Duodenal mucosa (tissue), 2 donors: ENCODE results near the gene MGAT4A.
"Not testable (repeated sequence)": the region's sequence is repeated elsewhere in the genome, so short reads cannot be mapped to it uniquely, and the experiment has no call there.

Experiments used
- H3K27ac ChIP-seq: one replicate; pipeline ENCODE4 v1.7.0; 2013; ENCODE audit warnings: low read depth, low read length
- H3K27me3 ChIP-seq, 2 donors: one replicate each; pipeline ENCODE4 v1.7.0; 2013; ENCODE audit warnings: low read length in 2 of 2, control low read depth in 1 of 2; ENCODE audit not compliant: insufficient read depth in 2 of 2, control insufficient read depth in 1 of 2
- H3K36me3 ChIP-seq, 2 donors: one replicate each; pipeline ENCODE4 v1.7.0; 2013; ENCODE audit warnings: low read length in 2 of 2, control low read depth in 1 of 2; ENCODE audit not compliant: insufficient read depth in 2 of 2, control insufficient read depth in 1 of 2
- H3K4me1 ChIP-seq, 2 donors: one replicate each; pipeline ENCODE4 v1.7.0; 2013; ENCODE audit warnings: low read length in 2 of 2, control low read depth in 1 of 2; ENCODE audit not compliant: insufficient read depth in 2 of 2, control insufficient read depth in 1 of 2
- H3K4me3 ChIP-seq, 2 donors: one replicate each; pipeline ENCODE4 v1.7.0; 2013; ENCODE audit warnings: low read length in 2 of 2, low read depth in 1 of 2
- H3K9ac ChIP-seq, 2 donors: one replicate each; pipeline ENCODE4 v1.7.0; 2013; ENCODE audit warnings: low read length in 2 of 2, low read depth in 1 of 2
- H3K9me3 ChIP-seq, 2 donors: one replicate each; pipeline ENCODE4 v1.7.0; 2013; ENCODE audit warnings: low read length in 2 of 2, control low read depth in 1 of 2; ENCODE audit not compliant: control insufficient read depth in 1 of 2

MGAT4A gene

GRCh38 chr2:98665677-98666076 is 65.3 kb downstream of the MGAT4A start:
- H3K4me3 ChIP-seq = no peak overlapping the region
- no peaks in the 10 kb centered on the region for H3K9me3 ChIP-seq
- H3K27me3 ChIP-seq = no peaks in the 10 kb centered on the region
- no peak overlapping the region for H3K9ac ChIP-seq
- no peak overlapping the region for H3K27ac ChIP-seq
- no peaks in the 10 kb centered on the region for H3K4me1 ChIP-seq
- peaks cover 9 to 42% of the 10 kb centered on the region in 2 donors for H3K36me3 ChIP-seq

- Histone ChIP-seq H3K27ac (no peak overlapping the region), H3K27me3 (no peaks in the 10 kb centered on the region), H3K4me1 (no peaks in the 10 kb centered on the region), H3K9ac (no peak overlapping the region), H3K4me3 (no peak overlapping the region), H3K9me3 (no peaks in the 10 kb centered on the region), H3K36me3 (peaks cover 5 to 43% of the 10 kb centered on the region in 2 donors)
Observed at GRCh38 chr2:98664323-98664722, 66.6 kb downstream of the MGAT4A start.

- Histone ChIP-seq H3K4me3 (no peak overlapping the region), H3K36me3 (peaks cover 10 to 46% of the 10 kb centered on the region in 2 donors), H3K9me3 (no peaks in the 10 kb centered on the region), H3K27me3 (no peaks in the 10 kb centered on the region), H3K27ac (no peak overlapping the region), H3K9ac (no peak overlapping the region), H3K4me1 (no peaks in the 10 kb centered on the region)
Observed at GRCh38 chr2:98663511-98664090, 67.3 kb downstream of the MGAT4A start.

GRCh38 chr2:98659491-98659840 is 71.5 kb downstream of the MGAT4A start:
- not testable (repeated sequence) for H3K27ac ChIP-seq, H3K9ac ChIP-seq, H3K4me3 ChIP-seq, H3K4me1 ChIP-seq, H3K9me3 ChIP-seq, H3K27me3 ChIP-seq
- peaks cover 10 to 39% of the 10 kb centered on the region in 2 donors for H3K36me3 ChIP-seq

DNA sequence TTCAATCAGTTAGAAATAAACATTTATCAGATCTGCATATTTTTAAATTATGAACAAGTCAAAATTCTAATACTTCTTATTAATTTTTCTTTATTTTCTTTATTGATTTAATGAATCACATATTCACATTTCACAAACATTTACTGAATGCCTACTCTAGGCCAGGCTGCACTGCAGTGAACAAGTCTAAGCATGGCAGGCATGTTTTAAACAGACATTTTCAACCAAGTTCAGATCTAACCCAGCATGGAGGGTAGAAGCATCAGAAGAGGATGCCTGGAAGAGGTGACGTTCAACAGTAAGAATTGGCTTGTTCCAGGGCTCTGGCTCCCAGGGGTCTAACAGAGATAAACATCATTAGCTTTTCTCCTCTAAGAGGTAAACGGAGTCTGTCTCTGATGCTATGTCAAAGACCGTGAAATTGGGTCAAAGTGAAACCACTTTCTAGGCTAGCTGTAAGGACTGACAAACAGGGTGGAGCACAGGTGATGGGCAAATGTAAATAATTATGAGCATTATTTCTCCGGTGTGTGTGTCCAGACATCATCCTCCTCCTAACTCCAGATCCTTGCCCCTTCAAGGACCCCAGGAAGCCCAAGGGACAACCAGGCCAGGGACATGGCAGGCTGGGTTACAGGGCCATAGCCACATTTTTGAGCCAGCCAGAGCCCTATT is 72.0 kb downstream of the MGAT4A start:
- no peak overlapping the region for H3K4me3 ChIP-seq
- no peak overlapping the region for H3K27ac ChIP-seq
- H3K27me3 ChIP-seq = no peaks in the 10 kb centered on the region
- no peaks in the 10 kb centered on the region for H3K9me3 ChIP-seq
- H3K4me1 ChIP-seq = no peaks in the 10 kb centered on the region
- peaks cover 10 to 39% of the 10 kb centered on the region in 2 donors for H3K36me3 ChIP-seq
- H3K9ac ChIP-seq = no peak overlapping the region

DNA sequence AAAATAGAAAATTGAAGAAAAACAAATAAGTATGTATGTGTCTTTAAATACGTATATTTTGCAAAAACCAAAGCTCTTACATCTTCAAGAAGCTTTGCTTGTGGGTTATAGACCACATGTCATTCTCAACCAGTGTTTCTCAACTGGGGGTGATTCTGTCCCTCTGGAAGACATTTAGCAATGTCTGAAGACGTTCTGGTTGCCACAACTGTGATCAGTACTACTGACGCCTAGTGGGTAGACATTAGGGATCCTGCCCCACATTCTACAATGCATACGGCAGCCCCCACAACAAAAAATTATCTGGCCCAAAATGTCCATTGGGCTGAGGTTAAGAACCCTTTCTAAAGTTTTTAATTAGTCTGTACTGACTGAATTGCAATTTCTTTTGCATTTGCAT is 74.1 kb downstream of the MGAT4A start:
- no peak overlapping the region for H3K4me3 ChIP-seq
- H3K9ac ChIP-seq = no peak overlapping the region
- no peaks in the 10 kb centered on the region for H3K9me3 ChIP-seq
- H3K27me3 ChIP-seq = no peaks in the 10 kb centered on the region
- H3K4me1 ChIP-seq = no peaks in the 10 kb centered on the region
- peaks cover 7 to 39% of the 10 kb centered on the region in 2 donors for H3K36me3 ChIP-seq
- no peak overlapping the region for H3K27ac ChIP-seq

DNA sequence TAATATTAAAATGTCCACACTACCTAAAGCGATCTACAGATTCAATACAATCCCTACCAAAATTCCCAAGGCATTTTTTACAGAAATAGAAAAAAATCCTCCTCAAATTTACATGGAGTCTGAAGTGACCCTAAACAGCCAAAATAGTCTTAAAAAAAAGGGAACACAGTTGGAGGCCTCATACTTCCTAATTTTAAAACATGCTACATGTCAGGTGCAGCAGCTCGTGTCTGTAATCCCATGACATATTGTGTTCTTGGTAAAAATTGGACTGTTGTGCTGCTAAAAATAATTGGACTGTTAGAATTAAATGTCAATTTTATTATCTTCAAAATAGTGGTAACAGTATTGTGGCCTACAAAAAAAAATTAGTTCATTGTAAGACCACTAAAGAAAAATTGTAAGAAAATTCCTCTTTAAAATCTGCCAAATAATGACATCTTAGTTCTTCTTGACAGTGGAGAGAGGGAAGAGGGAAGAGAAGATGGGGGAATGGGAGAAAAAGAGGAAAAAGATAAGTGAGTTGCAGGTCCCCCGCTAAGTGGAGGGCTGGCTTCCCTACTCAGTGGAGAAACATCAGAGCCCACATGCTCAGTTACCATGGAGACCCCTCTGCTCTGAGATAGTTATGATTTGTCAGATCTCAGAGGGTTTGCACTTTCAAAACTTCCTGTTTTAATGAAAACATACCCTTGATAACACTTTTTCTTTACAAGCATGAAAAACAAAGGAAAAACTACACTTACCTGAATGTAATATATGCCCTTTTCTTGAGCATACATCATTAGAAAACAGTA is 76.0 kb downstream of the MGAT4A start:
- Histone ChIP-seq H3K4me1 (peaks cover 0 to 2% of the 10 kb centered on the region in 2 donors), H3K27me3 (no peaks in the 10 kb centered on the region), H3K9me3 (no peaks in the 10 kb centered on the region), H3K9ac (no peak overlapping the region), H3K4me3 (no peak overlapping the region), H3K36me3 (peaks cover 7 to 24% of the 10 kb centered on the region in 2 donors), H3K27ac (no peak overlapping the region)

GRCh38 chr2:98650998-98651397 is 79.9 kb downstream of the MGAT4A start:
- Histone ChIP-seq H3K27me3 (no peaks in the 10 kb centered on the region), H3K9me3 (no peaks in the 10 kb centered on the region), H3K4me3 (no peak overlapping the region), H3K4me1 (peaks cover 0 to 6% of the 10 kb centered on the region in 2 donors), H3K36me3 (peaks cover 10 to 42% of the 10 kb centered on the region in 2 donors), H3K9ac (no peak overlapping the region), H3K27ac (no peak overlapping the region)

- H3K36me3 ChIP-seq = peaks cover 13 to 42% of the 10 kb centered on the region in 2 donors
- no peaks in the 10 kb centered on the region for H3K9me3 ChIP-seq
- H3K9ac ChIP-seq = no peak overlapping the region
- no peak overlapping the region for H3K27ac ChIP-seq
- peaks cover 0 to 6% of the 10 kb centered on the region in 2 donors for H3K4me1 ChIP-seq
- no peak overlapping the region for H3K4me3 ChIP-seq
- no peaks in the 10 kb centered on the region for H3K27me3 ChIP-seq
Observed at GRCh38 chr2:98649992-98650375, 80.9 kb downstream of the MGAT4A start.
